Measurements from ENCODE around the gene ZNF487.

Gene ZNF487

GRCh38 chr10:43482319-43483078 lies 45.6 kb downstream of the ZNF487 start:
- DNase-seq = no peak

- DNase-seq = no peak
Observed at GRCh38 chr10:43491855-43492254, 54.9 kb downstream of the ZNF487 start.

DNA sequence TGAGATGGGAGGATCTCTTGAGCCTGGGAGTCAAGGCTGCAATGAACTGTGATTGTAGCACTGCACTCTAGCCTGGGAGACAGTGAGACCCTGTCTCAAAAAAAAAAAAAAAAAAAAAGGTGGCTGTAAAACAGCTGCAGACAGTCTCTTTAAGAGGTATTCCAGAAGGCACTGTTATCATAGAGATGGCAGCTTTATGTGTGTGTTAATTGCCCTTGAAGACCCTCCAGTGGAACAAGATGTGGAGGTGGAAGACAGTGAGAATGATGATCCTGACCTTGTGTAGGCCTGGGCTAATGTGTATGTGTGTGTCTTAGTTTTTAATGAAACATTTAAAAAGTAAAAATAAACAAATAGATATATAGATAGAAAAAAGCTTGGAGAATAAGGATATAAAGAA lies 66.0 kb downstream of the ZNF487 start:
- DNase-seq = no peak

- DNase-seq = no peak
Observed at GRCh38 chr10:43524434-43525247, 87.7 kb downstream of the ZNF487 start.

Measured in amygdala (tissue), 56 donors.